CD4-positive, alpha-beta T cell treated with Interleukin-6 at 100 ng/mL for 8 hours (primary cell): ENCODE measurements around the gene PCDHGA12.
A peak's percentile ranks its signal among the peaks of the same experiment; 100 is the strongest.

ENCODE experiments used
- DNase-seq: peaks from one replicate; pipeline ENCODE4 v3.0.0-alpha.2; 2020; ENCODE audit warnings: mixed read lengths, low spot score

The PCDHGA12 gene

DNA sequence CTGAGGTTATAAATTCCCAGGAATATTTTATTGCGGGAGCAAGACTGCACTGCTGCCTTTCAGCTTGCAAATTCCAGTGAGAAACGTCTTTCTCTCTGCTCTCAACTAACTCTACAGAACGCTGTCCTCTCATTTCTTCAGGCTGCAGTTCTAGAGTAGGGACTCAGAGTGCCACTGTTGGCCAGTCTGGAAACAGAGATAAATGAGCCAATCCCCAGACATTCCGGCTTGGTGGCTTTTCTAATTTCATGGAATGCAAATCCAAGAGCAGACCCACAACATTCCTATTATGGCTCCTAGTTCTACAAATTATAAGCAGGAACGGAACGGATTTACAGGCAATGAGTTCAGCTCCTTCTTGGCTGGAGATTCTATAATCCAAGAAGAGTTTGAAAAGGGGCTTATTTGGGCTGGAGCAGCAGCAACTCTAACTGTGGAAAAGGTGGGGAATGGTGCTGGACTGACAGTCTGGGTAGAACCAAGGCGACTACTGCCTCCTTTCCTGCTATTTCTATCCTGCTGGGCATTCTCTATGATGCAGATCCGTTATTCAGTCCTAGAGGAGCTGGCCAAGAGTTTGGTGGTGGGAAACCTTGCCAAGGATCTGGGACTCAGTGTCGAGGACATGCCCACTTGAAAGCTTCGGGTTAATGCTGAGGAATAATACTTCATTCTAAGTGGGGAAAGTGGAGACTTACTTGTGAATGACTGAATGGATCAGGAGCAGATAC lies 9.3 kb downstream of the PCDHGA12 start:
- DNase-seq: no peak

DNA sequence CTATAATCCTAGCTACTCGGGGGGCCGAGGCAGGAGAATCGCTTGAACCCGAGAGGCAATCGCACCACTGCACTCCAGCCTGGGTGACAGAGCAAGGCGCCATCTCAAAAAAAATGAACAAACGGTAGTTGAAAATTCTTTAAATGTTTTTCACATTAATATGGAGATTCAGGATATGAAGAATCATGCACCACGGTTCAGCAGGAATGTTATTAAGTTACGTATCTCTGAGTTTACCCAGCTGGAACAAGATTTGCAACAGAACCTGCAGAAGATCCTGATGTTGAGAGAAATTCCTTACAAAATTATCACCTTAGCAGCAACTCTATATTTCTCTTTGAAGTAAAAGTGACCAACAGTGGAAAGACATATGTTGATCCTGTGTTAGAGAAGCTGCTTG lies 10.0 kb downstream of the PCDHGA12 start:
- DNase-seq: no peak

- DNase-seq: no peak
These were observed 11.4 kb downstream of the PCDHGA12 start for GRCh38 chr5:141441571-141442170.

- no peak for DNase-seq
These were observed 35.0 kb downstream of the PCDHGA12 start for GRCh38 chr5:141465351-141465750.

GRCh38 chr5:141475625-141476131 lies 45.4 kb downstream of the PCDHGA12 start, which contains the start of gene PCDHGC3:
PCDHGC3 (plus strand) TSS chr5:141475966; CDS start chr5:141476117, 151 bp downstream.
- peak; percentile 18 for DNase-seq

GRCh38 chr5:141476132-141476911 lies 46.0 kb downstream of the PCDHGA12 start:
- DNase-seq: no peak

DNA sequence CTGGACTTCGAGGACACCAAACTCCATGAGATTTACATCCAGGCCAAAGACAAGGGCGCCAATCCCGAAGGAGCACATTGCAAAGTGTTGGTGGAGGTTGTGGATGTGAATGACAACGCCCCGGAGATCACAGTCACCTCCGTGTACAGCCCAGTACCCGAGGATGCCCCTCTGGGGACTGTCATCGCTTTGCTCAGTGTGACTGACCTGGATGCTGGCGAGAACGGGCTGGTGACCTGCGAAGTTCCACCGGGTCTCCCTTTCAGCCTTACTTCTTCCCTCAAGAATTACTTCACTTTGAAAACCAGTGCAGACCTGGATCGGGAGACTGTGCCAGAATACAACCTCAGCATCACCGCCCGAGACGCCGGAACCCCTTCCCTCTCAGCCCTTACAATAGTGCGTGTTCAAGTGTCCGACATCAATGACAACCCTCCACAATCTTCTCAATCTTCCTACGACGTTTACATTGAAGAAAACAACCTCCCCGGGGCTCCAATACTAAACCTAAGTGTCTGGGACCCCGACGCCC lies 46.8 kb downstream of the PCDHGA12 start:
- DNase-seq: no peak

DNA sequence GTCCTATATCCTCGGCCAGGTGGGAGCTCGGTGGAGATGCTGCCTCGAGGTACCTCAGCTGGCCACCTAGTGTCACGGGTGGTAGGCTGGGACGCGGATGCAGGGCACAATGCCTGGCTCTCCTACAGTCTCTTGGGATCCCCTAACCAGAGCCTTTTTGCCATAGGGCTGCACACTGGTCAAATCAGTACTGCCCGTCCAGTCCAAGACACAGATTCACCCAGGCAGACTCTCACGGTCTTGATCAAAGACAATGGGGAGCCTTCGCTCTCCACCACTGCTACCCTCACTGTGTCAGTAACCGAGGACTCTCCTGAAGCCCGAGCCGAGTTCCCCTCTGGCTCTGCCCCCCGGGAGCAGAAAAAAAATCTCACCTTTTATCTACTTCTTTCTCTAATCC lies 47.5 kb downstream of the PCDHGA12 start:
- no peak for DNase-seq

GRCh38 chr5:141478321-141478945 lies 48.1 kb downstream of the PCDHGA12 start:
- DNase-seq: no peak

- no peak for DNase-seq
These were observed 49.5 kb downstream of the PCDHGA12 start for GRCh38 chr5:141479776-141480175.
